IPS DF 19.7 (cell line): Measurements from ENCODE around the gene NCKAP5.
A peak's percentile ranks its signal among the peaks of the same experiment; 100 is the strongest.
"Not testable (repeated sequence)": the region's sequence is repeated elsewhere in the genome, so short reads cannot be mapped to it uniquely, and the experiment has no call there.

ENCODE experiments used
- DNase-seq: peaks from one replicate; pipeline ENCODE4 v3.0.0-alpha.2; 2013; ENCODE audit warnings: low read depth, low spot score

Gene NCKAP5

DNA sequence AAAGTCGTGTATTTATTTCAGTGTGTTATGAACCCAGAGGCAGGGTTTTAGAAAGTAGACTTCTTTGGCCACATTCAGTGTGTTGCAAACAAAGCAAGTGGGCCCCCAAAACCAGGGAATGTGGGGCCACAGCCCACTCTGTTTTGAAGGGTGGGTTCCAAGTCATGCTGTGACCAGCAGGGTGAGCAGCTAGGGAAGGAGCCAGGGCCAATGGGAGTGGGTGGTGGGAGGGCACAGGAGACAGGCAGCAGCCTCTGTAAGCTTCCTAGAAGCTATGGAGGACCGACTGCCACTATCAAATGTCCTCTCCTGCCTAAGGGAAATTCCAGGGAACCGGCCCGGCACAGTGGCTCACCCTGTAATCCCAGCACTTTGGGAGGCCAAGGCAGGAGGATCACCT is 847.9 kb downstream of the NCKAP5 start:
- no peak for DNase-seq

DNA sequence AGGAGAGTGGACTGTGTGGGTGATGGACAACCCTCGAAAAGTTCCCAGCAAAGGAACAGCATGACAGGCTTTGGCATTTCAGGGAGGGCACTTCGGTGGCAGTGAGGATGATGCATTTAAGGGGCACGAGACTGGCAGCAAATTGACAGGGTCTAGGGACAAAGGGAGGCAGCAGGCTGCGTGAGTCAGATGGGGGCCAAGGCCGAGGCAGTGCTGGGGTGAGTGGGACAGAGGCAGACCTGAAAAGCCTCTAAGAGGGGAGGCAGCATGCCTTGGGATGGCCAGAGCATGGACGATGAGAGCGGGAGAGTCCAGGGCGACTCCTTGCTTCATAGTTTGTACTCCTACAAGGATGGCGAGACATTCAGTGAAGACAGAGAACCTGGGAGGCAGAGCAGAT is 848.8 kb downstream of the NCKAP5 start:
- no peak for DNase-seq

DNA sequence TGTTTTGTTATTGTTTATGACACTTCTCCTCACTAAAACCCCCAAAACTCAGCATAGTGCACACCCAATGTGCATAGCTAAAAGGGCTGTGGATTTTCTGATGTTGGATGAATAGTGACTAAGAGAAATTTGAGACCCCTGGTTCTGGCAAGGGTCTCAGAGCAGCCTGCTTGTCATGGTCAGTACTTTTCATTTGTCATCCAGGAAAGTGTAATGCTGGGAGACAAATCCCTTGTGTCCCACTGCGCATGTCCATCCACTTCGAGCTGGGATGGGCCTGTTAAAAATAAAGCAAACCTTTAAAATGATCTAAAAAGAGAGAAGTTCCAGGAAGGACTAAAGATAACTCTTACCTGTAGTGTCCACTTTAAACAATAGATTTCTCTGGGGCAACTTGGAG is 851.3 kb downstream of the NCKAP5 start:
- DNase-seq: no peak

DNA sequence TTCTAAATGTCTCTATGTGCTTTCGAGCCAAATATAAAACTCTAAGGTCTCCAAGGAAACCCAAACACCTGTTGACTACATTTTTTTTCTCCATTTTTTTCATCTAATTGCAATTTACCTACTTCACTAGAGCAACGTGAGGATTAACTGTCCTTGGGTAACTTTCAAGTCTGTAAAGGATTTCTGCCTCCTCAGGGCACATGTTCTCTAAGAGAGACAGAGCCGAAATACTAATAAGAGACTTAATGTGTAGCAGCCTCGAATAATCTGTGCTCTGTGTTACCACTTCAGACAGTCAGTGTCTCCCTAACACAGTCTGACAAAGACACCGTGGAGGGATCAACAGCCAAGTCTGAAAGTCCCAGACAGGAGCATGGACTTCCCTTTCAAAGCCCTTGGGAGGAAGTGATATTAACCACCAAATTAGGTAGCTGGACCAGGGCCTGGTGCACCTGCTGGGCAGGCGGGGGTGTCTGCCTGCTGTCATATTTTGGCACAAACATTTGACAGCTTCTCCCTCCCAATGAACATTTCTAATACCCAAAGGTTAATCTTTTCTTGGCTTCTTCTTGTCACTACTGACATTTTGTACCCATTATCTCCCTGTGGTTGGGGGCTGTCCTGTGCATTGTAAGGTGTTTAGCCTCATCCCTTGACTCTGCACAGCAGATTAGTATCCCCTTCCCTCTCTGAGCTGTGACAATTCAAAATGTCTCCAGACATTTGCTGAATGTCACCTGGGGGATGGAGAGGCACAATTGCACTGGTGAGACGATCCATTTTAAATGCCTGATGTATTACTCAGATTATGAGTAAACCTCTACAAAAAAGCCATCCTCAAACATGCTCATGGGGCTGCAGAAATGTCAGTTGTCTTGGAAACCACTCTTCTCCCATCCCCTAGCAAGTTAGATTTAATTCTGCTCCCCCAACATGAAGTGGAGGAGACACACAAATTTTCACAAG is 852.6 kb downstream of the NCKAP5 start:
- no peak for DNase-seq

DNA sequence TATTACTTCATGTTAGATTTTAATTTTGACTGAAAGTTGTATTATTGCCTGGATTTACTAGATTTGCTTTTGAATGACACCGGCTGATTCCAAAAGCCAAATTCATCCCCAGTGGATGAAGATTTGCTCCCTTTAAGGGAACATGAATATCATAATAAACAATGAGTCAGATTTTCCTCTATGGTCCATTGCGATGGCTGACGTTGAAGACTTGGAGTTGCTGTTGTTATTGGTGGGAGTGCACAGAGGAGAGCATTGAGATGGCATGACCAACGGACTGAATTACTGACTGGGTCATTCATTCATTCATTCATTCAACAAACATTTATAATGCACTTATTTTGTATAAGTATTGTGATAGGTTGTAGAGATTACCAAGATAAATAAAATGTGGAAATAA is 864.9 kb downstream of the NCKAP5 start:
- no peak for DNase-seq

DNA sequence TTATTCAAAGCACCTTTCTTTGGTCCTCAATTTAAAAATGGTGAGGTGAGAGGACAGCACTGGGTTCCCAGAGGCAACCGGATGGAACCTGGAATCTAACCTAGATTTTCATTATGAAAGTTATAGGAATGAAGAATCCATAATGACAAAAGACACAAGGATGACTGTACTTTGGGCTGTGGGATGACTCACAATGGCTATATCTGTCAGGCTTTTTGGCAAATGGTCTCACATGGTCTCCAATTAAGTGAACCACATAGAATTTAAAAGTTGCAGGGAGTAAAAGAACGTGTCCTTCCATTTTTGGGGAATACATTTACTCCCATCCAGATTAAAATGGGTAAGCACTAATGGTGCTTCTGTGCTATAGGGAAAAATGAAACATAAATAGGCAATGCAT is 866.5 kb downstream of the NCKAP5 start:
- no peak for DNase-seq

DNA sequence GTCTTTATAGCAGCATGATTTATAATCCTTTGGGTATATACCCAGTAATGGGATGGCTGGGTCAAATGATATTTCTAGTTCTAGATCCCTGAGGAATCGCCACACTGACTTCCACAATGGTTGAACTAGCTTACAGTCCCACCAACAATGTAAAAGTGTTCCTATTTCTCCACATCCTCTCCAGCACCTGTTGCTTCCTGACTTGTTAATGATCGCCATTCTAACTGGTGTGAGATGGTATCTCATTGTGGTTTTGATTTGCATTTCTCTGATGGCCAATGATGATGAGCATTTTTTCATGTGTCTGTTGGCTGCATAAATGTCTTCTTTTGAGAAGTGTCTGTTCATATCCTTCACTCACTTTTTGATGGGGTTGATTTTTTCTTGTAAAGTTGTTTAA is 868.5 kb downstream of the NCKAP5 start:
- DNase-seq: not testable (repeated sequence)

DNA sequence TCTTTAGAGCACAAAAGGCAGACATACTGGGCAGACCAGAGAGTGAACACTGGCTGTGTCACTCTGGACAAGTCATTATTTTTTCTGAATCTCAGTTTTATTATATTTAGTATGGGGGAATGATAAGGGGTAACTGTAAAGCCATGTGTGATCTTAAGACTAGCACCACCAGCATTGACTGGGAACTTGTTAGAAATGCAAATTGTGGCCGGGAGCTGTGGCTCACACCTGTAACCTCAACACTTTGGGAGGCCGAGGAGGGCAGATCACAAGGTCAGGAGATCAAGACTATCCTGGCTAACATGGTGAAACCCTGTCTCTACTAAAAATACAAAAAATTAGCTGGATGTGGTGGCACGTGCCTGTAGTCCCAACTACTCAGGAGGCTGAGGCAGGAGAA is 869.9 kb downstream of the NCKAP5 start:
- not testable (repeated sequence) for DNase-seq

DNA sequence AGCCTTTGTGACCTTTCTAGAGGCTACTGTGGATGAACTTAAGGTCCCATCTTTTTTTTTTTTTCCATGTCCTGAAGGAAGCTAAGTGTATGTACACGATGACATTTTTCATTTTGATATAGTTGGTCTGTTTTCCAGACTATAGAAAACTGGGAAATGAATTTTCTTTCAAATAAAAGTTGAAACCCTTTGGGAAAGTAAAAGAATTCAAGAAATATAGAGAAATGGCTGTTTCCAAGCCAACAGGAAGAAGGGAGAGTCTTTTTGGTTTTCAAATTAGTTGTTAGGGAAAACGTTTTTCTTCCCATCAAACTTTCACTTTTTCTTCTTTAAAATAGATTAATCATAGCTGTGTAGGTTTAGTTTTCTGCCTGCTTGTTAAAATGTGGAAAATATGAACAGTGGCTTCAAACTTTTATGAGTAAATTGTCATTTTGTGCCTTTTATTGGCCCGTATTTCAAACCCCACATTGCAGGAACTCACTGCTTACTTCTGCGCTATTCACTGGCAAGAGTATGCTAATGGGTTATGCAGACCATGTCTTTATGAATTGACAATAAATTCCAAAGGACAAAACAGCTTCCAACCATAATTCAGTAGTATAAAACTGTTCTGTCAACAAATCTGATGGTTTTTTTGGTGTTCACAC is 870.6 kb downstream of the NCKAP5 start:
- DNase-seq: no peak

DNA sequence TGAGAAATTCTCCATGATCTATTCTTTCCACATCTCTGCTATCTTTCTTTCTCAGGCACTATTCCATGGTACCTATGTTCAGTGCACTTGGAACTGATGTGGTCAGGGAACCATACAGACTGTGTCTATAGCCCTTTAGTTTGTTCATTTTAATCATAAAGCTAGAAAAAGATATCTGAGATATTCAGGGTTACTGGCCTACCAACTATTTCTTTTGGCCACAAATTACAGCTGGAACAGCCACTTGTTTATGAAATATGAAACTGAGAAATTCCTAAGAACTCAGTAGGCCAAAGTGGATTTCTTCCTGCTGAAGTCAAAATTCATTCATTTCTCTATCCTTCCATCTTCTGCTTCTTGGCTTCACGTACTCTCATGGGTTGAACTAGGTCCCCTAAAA is 875.4 kb downstream of the NCKAP5 start:
- DNase-seq: no peak

DNA sequence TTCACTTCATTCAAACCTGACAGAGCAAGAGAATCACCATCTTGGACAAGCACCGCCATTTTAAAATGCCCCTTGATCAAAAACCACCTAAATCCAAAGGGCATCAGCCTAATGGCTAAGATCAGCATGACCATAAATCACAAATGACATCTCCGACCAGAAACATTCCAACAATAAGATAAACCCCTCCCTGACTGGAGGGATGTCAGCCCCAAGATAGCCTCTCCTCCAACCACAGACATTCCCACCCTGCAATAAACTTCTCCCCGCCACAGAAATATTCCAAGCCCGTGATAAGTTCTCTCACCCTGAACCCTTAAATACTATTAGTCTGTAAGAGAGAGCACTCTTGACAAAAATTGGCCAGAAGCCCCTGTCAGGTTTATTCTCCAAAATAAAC is 876.7 kb downstream of the NCKAP5 start:
- DNase-seq: no peak

DNA sequence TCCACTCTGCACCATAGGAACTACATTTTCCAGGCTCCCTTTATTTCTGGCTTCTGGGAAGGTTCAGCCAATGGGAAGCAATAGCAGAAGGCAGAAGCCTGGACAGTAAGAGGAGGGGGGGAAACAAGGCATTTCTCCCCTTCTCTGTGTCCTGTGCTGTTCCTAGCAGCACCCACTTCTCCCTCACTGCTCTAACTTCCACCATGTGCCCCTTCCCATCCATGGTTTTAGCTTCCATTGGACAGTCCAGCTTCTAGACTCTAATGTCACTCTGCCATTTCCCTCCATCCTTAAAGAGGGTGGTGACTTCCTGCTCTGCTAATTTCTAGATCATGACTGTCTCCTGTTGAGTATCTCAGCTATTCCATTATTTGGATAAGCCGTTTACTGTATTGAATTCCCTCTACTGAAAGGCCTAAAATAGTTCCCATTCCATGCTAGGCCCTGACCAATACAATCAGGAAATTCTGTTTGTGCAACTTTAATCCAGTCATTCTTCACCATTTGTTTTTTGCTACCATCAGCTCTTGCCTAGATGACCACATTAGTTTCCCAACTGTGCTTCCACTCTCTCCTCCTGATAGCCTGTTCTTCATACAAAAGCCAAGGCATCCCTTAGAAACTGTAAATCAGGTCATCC is 877.5 kb downstream of the NCKAP5 start:
- DNase-seq: no peak

DNA sequence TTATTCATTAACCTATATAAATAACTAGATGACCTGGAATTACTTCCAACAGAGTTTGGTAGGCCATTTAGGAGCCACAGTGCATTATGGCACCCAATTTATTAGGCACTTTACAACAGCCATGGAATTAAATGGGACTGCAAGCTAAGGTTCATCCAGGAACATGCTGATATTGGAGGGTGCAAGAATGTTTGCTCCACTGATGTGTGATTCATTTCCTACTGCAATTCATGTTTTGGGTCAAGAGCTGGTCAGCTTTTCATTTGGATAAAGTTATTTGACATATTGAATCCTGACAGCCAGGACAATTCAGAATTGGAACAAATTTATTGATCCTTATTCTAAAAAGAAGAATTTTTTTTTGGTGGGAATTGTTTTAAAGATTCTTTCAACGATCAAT is 886.5 kb downstream of the NCKAP5 start:
- DNase-seq: no peak

DNA sequence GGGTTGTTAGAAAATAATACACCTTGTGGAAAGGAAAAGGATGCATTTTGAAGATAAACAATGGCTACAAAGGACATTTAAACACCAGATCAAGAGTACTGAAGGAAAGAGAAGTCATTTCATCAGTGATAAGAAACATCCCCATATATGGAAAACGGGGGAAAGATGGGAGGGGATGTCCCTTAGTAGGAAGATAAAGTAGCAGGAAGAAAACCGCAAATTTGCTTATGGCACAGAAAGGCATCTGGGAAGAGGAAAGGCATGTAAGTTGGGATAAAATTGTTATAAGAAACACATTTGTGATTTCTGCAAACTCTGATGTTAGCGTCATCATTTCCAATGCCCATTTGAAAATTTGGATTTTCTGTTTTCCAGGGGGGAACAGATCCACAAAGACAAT is 887.7 kb downstream of the NCKAP5 start:
- DNase-seq: no peak

DNA sequence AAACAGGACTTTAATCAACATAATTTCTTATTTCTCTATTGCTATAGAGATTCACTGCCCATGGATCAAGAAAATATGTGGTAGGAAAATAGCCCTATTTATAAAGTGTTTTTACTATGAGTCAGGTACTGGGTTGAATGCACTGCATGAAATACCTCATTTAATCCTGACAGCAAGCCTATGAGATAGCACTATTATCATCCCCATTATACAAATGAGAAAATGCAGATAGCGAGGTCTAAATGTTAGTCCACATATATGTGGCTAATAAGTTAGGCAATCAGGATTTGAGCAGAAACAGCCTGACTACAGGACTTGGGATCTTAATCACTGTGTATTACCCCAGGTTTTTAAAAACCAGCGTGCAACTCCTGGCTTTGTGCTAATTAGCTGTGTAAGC is 889.8 kb downstream of the NCKAP5 start:
- no peak for DNase-seq

DNA sequence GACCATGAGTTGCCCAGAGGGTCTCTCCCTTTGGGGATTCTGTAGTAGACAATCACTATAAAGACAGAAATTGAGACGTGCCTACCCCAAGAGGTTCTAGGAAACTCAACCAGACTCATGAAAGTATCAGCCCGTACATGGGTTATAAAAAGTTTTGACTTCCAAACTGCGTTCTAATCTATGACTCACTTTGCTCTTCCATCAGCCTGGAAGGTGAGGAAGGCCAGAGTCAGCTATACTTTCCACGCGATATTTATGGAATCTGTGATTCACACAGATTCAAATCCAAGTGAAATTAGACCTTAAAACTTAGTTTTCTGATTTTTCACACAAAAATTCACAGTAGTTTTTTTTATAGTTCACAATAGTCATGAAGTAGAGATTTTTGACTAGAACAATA is 890.6 kb downstream of the NCKAP5 start:
- no peak for DNase-seq

DNA sequence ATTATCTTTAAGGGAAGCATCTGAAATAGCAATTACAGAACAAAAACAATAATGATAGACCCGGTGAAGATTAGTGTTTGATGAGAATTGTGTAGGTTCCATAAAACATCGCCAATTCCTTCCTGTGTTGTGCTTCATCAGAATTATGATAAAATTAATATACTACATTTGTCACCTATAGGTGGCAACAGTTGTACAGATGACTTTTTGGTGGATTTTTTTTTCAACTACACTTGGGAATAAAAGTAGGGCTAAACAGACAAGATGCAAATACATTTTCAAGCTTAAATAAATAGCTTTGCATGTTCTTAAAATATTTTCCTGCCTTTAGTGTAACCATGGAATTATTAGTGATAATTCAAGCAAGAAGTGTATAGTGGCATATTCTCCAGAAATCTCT is 891.3 kb downstream of the NCKAP5 start:
- DNase-seq: no peak

DNA sequence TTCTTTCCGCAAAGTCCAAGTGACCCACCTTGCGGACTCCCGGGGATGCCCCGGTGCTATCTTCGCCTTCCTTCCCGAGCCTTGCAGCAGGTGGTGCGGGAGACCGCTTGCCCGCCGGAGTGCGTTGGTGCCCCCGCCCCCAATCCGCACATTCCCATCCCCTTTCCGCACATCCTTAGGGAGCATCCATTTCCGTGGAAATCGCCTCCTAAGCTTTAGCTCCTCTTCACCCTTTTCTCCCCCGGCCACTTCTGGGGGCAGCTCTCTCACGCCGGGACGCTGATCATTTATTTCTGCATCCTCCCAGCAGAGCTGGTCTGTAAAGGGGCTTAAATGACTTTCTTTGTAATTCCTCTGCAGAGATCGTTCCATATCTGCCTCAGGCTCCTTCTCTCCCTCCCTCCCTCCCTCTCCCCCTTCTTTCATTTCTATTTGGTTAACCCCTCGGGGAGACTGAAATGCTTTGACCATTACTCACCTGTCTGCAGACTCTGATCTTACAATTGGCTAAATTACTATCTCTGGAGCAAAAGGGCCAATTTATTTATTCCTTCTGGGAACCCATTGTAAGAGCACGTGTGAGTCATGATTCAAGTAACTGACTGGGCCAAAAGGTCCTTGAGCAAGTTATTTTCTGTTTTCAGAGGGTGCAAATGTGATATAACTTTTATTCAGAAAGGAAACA is 897.0 kb downstream of the NCKAP5 start:
- peak; percentile 80 for DNase-seq

DNA sequence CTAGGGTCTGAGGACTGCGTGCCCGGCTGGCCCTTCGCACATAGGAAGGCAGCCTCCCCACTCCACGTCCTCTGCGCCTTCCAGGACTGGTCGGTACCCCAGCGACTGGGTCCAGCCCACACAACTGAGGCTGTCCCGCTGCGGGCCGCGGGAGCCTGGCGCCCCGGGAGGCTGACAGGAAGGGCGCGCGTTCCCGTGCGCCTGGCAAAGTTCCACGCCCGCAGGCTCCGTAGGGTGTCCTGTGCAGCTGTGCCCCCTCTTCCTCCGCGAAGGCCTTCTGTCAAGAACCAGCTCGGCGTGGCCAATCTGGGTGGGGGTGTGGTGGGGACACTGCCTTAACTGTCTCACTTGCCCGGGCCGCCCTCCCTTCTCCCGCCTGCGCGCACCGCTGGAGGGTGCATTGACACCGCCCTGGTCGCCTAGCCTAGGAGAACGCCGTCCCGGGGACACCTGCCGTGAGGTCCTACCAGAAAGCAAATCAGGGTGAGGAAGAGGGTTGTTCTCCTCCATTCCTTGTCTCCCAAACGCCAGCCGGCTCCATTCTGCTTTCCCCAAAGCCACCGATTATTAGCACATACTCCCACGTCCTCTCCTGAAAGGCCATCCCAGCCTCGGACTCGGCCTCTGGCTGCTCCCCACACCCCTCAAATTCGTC is 897.6 kb downstream of the NCKAP5 start:
- no peak for DNase-seq

DNA sequence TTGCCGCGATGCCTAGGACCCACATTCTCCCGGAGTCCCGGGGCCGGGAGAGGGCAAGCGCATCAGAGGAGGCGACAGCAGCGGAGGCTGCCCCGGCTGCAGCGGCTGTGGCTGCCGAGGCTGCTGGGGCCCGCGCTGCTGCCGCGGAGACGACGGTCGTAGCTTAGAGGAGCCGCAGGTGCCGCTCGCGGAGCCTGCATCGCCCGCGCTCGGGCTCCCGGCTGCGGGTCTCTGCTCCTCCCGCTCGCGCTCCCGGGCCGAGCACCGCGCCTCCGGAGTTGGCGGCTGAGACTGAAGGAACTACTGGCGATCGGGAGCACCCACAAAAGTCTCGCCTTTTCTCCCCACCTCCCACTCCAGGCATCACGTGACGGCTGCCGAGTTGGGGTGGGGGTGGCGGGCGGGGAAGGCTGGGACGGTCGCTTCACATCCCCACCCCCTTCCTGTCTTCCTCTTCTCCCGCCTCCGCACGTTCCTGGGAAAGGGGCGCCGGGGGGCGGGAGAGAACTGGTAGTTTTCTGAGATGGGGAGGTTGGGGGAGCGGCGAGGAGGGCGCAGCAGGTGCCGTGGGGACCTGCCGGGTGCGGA is 898.3 kb downstream of the NCKAP5 start, which contains the start of gene LYPD1:
Gene LYPD1 (minus strand): TSS at position 298 of the 588 bp plus-strand sequence. CDS start 273 bp downstream, at position 25.
- DNase-seq: no peak
